LNCaP clone FGC (cell line): ENCODE measurements around the gene MELTF.

Source experiments
- DNase-seq: peaks from one replicate; pipeline ENCODE4 v3.0.0-alpha.2; 2011; ENCODE audit warnings: low read depth
- H3K4me3 ChIP-seq: 2 replicates; pipeline ENCODE4 v1.5.1; 2011; ENCODE audit warnings: mild to moderate bottlenecking, low read depth, low read length, control low read depth
- CTCF ChIP-seq: IDR thresholded peaks from 2 replicates; pipeline ENCODE4 v1.5.1; 2012; ENCODE audit warnings: mild to moderate bottlenecking; ENCODE audit not compliant: control insufficient read depth, insufficient read depth; ENCODE audit errors: extremely low read depth

Gene MELTF

GRCh38 chr3:197022405-197023231, 7.0 kb downstream of the MELTF start:
- no peak for TF ChIP-seq CTCF
- no peak for DNase-seq
- no peak overlapping the region for H3K4me3 ChIP-seq

- TF ChIP-seq CTCF = no peak
- DNase-seq = no peak
- H3K4me3 ChIP-seq = no peak overlapping the region
Measured at GRCh38 chr3:197021729-197022404, 7.8 kb downstream of the MELTF start.

- DNase-seq = no peak
- H3K4me3 ChIP-seq = no peak overlapping the region
- no peak for TF ChIP-seq CTCF
Measured at GRCh38 chr3:197021231-197021630, 8.4 kb downstream of the MELTF start.

GRCh38 chr3:197019535-197019934, 10.1 kb downstream of the MELTF start:
- no peak for TF ChIP-seq CTCF
- H3K4me3 ChIP-seq = no peak overlapping the region

GRCh38 chr3:197019021-197019420, 10.6 kb downstream of the MELTF start:
- DNase-seq = no peak
- no peak overlapping the region for H3K4me3 ChIP-seq
- TF ChIP-seq CTCF = no peak

More at GRCh38 chr3:197019535-197019934, 10.1 kb downstream of the MELTF start:
- DNase-seq = no peak

- no peak for DNase-seq
- H3K4me3 ChIP-seq = no peak overlapping the region
- TF ChIP-seq CTCF = no peak
Measured at GRCh38 chr3:197017003-197017402, 12.6 kb downstream of the MELTF start.
